Fibroblast of villous mesenchyme (primary cell): ENCODE measurements around the gene CCL13. TPM values are rescaled to one million over a fixed set of nuclear protein-coding genes. Genes with fewer than 3 reads are reported as not detected.

ENCODE experiments used
- DNase-seq: peaks from one replicate; pipeline ENCODE4 v3.0.0-alpha.2; 2010; ENCODE audit warnings: low read depth
- H3K4me3 ChIP-seq: 2 replicates; pipeline ENCODE4 v1.5.1; 2011; ENCODE audit warnings: low read depth, mild to moderate bottlenecking, low read length
- total RNA-seq: library from RNA; depleted of rRNA; stranded (reverse); fragments of >200 nt; gene quantifications from 2 replicates; pipeline ENCODE4 v1.2.3, GENCODE V29; 2012
- TF ChIP-seq, protein P1 (sequence below): IDR thresholded peaks from 2 replicates; pipeline ENCODE4 v1.5.1; 2012; ENCODE audit warnings: low read depth, mild to moderate bottlenecking, low read length; ENCODE audit not compliant: insufficient read depth

CCL13 gene
- total RNA-seq, 1 donor = not detected

DNA sequence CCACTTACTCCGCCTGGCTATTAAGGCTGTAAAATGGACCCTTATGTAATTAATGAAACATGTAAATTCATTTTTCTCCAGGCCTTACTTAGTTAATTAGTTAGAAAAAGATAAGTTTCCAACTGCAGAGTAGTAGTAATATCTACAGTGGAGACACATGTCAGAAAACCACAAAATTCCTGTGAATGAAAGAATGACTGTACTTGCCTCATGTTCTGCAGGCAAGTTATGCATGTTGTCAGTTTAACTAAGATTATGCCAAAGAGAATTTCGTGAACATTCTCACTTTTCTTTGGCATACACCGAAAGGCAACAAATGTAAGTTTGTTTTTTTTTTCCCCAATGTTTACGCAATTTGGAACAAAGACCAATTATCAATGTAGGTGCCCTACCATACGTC is 23.6 kb downstream of the CCL13 start:
- TF ChIP-seq, protein P1, sequence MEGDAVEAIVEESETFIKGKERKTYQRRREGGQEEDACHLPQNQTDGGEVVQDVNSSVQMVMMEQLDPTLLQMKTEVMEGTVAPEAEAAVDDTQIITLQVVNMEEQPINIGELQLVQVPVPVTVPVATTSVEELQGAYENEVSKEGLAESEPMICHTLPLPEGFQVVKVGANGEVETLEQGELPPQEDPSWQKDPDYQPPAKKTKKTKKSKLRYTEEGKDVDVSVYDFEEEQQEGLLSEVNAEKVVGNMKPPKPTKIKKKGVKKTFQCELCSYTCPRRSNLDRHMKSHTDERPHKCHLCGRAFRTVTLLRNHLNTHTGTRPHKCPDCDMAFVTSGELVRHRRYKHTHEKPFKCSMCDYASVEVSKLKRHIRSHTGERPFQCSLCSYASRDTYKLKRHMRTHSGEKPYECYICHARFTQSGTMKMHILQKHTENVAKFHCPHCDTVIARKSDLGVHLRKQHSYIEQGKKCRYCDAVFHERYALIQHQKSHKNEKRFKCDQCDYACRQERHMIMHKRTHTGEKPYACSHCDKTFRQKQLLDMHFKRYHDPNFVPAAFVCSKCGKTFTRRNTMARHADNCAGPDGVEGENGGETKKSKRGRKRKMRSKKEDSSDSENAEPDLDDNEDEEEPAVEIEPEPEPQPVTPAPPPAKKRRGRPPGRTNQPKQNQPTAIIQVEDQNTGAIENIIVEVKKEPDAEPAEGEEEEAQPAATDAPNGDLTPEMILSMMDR = no peak
- no peak for DNase-seq
- H3K4me3 ChIP-seq = no peak overlapping the region

DNA sequence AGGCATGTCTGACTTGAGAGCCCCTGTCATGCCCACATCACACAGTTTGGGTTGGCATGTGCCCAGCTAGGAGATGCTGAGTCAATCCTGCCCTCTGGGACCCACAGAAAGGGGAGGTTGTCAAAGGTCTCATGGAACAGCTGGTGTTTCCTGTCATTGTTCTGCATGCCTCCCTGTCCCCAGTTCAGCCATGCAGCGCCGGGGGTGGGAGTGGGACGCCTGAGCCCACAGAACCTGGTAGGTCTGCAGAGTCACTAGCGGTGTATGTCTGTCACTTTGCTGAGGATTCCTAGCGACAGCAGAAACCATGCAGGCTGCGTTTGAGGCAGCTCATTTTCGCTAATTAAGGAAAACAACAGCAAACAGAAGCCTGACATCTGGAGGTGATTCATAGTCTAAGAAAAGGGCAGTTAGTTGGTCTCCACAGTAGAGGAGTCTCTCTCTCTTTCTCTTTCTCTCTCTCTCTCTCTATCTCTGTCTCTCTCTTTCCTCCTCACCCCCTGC is 26.4 kb downstream of the CCL13 start:
- TF ChIP-seq, protein P1 = no peak
- no peak overlapping the region for H3K4me3 ChIP-seq
- no peak for DNase-seq

DNA sequence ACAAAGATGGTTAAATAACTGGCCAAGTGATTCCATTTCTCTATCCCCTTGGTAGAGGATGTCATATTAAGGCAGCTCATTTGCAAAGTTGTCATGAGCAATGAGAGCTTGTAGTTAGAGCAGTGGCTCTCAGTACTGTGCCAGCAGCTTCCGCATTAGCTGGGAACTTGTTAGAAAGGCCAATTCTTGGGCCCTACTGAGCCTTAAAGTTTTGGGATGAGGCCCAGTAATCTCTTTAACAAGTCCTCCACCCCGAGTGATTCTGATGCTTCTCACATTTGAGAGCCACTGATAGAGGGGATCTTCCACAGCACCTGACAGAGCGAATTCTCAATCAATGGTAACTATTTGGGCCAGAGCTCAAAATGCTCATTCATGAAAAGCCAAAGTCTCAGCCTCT is 26.9 kb downstream of the CCL13 start:
- H3K4me3 ChIP-seq = no peak overlapping the region
- no peak for DNase-seq
- TF ChIP-seq, protein P1 = no peak

DNA sequence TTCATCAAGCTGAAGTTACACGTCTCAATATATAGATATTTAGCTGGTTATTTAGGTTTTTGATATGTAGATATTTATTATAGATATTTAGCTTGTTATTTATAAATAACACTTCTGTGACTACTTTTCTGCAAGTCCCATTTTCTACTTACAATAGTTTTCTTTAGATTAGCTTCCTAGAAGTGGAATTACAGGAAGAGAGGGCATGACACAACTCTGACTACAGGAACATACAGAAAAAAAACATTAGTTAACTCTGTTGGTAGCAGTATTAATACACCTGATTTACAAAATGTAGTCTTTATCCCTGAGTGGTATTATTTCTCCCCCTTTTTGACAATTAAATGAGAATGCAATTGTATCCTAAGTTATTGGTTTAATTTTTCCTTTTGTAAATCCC is 28.0 kb downstream of the CCL13 start:
- no peak for DNase-seq
- TF ChIP-seq, protein P1 = no peak
- no peak overlapping the region for H3K4me3 ChIP-seq

DNA sequence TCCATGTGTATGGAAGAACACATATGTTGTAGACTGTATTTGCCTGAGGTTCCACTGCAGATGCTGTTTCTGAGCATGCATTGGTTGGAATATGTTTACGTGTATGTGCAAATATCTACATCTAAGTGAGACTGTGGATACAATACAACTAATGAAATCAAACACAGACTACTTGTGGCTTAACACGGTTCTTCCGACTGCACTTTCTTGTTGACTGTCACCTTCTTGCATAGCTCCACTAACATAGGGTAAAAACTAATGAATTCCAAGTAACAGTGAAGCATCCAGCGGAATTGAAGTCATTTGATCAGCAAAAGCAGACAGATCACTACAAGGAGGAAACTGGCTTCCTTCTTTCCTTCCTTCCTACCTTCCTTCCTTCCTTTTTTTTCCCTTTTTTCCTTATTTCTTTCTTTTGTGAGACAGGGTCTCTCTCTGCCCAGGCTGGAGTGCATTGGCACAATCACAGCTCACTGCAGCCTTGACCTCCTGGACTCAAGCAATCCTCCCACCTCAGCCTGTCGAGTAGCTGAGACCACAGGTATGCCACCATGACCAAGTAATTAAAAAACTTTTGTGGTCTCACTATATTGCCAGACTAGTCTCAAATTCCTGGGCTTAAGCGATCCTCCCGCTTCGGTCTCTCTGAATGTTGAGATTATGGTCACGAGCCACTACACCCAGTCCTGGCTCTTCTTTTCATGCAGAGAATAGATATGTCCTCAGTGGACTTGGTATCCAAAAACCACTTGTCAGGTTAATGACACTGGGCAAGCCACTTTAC is 28.7 kb downstream of the CCL13 start:
- TF ChIP-seq, protein P1 = no peak
- no peak for DNase-seq
- H3K4me3 ChIP-seq = no peak overlapping the region

DNA sequence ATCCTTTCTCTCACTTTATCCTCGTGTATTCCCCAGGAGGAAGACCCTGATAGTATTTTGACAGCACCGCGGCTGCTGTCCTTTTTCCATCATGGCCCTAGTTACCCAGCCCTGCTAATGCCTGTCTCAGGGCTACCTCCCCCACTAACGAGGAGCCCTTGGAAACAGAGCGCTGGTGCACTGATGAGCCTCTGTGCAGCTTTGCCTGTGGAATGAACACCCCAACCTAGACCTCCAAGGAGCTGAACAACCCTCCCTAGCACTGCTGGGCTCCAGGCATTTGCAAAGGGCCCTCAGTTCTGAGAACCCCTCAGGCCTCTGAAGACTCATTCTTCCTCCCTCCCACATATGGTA is 30.0 kb downstream of the CCL13 start:
- no peak for DNase-seq
- no peak overlapping the region for H3K4me3 ChIP-seq
- TF ChIP-seq, protein P1 = no peak
